HG03064 (cell line): ENCODE measurements around the gene ZNF454.

ENCODE experiments used
- ATAC-seq: cut with Tn5 transposase; IDR thresholded peaks from one replicate; pipeline ENCODE4 v1.9.1; 2021; ENCODE audit warnings: low read depth; ENCODE audit not compliant: unreplicated experiment

The ZNF454 gene

GRCh38 chr5:178940569-178941360 lies at the start of gene ZNF454:
Gene ZNF454 (plus strand): TSS chr5:178941198. CDS start chr5:178942792, 1,594 bp downstream.
- ATAC-seq = no peak

- no peak for ATAC-seq
These were observed 45.1 kb upstream of the ZNF454 start, which contains the start of gene ZFP2 for GRCh38 chr5:178895615-178896571. Gene ZFP2 (plus strand): TSS chr5:178895913. CDS start chr5:178931314, 35,401 bp downstream.

GRCh38 chr5:178899289-178899688 lies 41.7 kb upstream of the ZNF454 start:
- no peak for ATAC-seq

GRCh38 chr5:178902849-178903248 lies 38.1 kb upstream of the ZNF454 start:
- ATAC-seq = no peak

- ATAC-seq = no peak
These were observed 8.9 kb upstream of the ZNF454 start for GRCh38 chr5:178931846-178932760.

- no peak for ATAC-seq
These were observed 363 bp downstream of the ZNF454 start for GRCh38 chr5:178941361-178941760.

GRCh38 chr5:178965465-178966055 lies 24.6 kb downstream of the ZNF454 start:
- ATAC-seq = no peak

GRCh38 chr5:178981381-178981780 lies 40.4 kb downstream of the ZNF454 start:
- no peak for ATAC-seq

- no peak for ATAC-seq
These were observed 41.9 kb downstream of the ZNF454 start for GRCh38 chr5:178982941-178983340.

GRCh38 chr5:178983728-178984127 lies 42.7 kb downstream of the ZNF454 start:
- no peak for ATAC-seq

- no peak for ATAC-seq
These were observed 43.4 kb downstream of the ZNF454 start for GRCh38 chr5:178984145-178985072.

GRCh38 chr5:178986326-178986960 lies 45.4 kb downstream of the ZNF454 start:
- no peak for ATAC-seq

GRCh38 chr5:178988436-178989220 lies 47.6 kb downstream of the ZNF454 start:
- no peak for ATAC-seq

GRCh38 chr5:178989311-178989710 lies 48.3 kb downstream of the ZNF454 start:
- no peak for ATAC-seq

GRCh38 chr5:178990491-178990890 lies 49.5 kb downstream of the ZNF454 start:
- ATAC-seq = no peak

GRCh38 chr5:178991190-178992145 lies 50.5 kb downstream of the ZNF454 start:
- ATAC-seq = no peak
